HFFc6 (cell line): ENCODE data around the gene SIK3. TPM values are rescaled to one million over a fixed set of nuclear protein-coding genes. Genes with fewer than 3 reads are reported as not detected.

Source experiments
- DNase-seq: peaks from one replicate; pipeline ENCODE4 v3.0.0-alpha.2; 2018
- H3K27ac Mint-ChIP-seq: 2 replicates; pipeline ENCODE4 v1.8.0; 2020; ENCODE audit warnings: mild to moderate bottlenecking, mixed read lengths
- H3K27me3 Mint-ChIP-seq: 2 replicates; pipeline ENCODE4 v1.8.0; 2021; ENCODE audit warnings: mild to moderate bottlenecking, moderate library complexity, mixed read lengths; ENCODE audit not compliant: insufficient read depth
- H3K36me3 Mint-ChIP-seq: 2 replicates; pipeline ENCODE4 v1.8.0; 2021; ENCODE audit warnings: low read depth, mixed read lengths
- H3K4me1 Mint-ChIP-seq: 2 replicates; pipeline ENCODE4 v1.8.0; 2020; ENCODE audit warnings: low read depth, mixed read lengths
- H3K4me3 Mint-ChIP-seq: 2 replicates; pipeline ENCODE4 v1.8.0; 2020; ENCODE audit warnings: mild to moderate bottlenecking, moderate library complexity, mixed read lengths
- H3K9me3 Mint-ChIP-seq: 2 replicates; pipeline ENCODE4 v1.8.0; 2020; ENCODE audit warnings: mild to moderate bottlenecking, mixed read lengths
- total RNA-seq, 6 experiments: library from RNA; stranded (reverse); fragmentation: NEBNext Ultra II Directional; extraction: Animal tissue kit (Norgen Biotek cat#: 25700); gene quantifications; 2 replicates in 1 of 6; 3 replicates in 5 of 6; pipeline ENCODE4 v1.2.3, GENCODE V29; 2021
- TF ChIP-seq, protein P1 (sequence below): fragments of 200-600 bp; sonication (generic); IDR thresholded peaks from 2 replicates; pipeline ENCODE4 v1.5.0; 2021; ENCODE audit warnings: antibody characterized with exemption, mild to moderate bottlenecking

SIK3 gene
- total RNA-seq, 6 experiments from 2014 or later = 15.6 to 23.3 (median 19.9) TPM

DNA sequence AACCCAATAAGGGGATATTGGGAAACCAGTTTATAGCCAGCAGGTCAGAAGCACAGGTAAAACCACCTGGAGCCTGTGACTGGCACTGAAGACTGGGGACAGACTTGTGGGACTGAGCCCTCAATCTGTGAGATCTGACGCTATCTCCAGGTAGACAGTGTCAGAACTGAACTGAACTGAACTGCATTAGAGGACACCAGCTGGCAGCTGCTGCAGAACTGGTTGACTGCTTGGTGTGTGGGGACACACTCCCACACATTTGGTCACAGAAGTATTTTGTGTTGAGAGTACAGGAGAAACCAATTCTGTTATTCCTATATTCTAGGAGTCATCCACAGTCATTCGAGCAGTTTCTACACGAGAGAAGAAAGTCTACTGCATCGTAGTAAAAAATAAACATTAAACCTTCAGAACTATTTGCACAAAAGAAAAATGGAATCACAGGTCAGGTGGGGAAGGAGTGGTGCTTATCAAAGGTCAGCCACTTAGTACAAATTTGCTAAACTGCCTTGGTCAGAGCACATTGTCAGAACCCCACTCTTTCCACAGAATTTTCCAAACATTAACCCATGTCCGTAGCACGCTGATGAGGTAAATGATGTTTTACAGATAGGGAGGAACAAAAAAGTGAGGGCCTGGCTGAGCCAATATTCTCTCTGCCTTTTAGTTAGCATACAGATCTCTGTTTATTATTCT, 77.2 kb downstream of the SIK3 start:
- Mint-ChIP-seq H3K4me3 (no peak overlapping the region), H3K27ac (no peak overlapping the region), H3K9me3 (no peaks in the 10 kb centered on the region), H3K36me3 (peaks cover 15% of the 10 kb centered on the region; the same call in 1 of the 2 replicates), H3K4me1 (peaks cover 34% of the 10 kb centered on the region), H3K27me3 (no peaks in the 10 kb centered on the region; the same call in 1 of the 2 replicates)
- TF ChIP-seq, protein P1, sequence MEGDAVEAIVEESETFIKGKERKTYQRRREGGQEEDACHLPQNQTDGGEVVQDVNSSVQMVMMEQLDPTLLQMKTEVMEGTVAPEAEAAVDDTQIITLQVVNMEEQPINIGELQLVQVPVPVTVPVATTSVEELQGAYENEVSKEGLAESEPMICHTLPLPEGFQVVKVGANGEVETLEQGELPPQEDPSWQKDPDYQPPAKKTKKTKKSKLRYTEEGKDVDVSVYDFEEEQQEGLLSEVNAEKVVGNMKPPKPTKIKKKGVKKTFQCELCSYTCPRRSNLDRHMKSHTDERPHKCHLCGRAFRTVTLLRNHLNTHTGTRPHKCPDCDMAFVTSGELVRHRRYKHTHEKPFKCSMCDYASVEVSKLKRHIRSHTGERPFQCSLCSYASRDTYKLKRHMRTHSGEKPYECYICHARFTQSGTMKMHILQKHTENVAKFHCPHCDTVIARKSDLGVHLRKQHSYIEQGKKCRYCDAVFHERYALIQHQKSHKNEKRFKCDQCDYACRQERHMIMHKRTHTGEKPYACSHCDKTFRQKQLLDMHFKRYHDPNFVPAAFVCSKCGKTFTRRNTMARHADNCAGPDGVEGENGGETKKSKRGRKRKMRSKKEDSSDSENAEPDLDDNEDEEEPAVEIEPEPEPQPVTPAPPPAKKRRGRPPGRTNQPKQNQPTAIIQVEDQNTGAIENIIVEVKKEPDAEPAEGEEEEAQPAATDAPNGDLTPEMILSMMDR = no peak
- no peak for DNase-seq

DNA sequence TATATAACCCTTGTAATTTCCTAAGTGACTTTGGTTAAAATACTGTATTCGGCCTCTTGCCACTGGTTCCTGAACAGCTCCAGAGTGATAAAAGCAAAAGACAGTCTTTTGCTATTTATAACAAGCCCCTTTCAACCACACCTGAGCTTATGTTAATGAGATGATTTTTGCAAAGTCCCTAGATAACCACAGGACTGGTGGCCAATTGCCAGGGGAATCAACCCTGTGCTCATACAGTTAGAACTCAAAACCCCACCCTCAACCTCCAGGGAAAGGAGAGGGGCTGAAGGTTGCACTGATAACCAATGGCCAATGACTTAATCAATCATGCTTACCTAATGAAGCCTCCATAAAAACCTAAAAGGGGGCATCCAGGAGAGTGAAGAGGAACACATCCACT, 77.9 kb downstream of the SIK3 start:
- Mint-ChIP-seq H3K27me3 (no peaks in the 10 kb centered on the region; the same call in 1 of the 2 replicates), H3K27ac (no peak overlapping the region), H3K4me1 (peaks cover 31% of the 10 kb centered on the region), H3K9me3 (no peaks in the 10 kb centered on the region), H3K4me3 (no peak overlapping the region), H3K36me3 (peaks cover 15% of the 10 kb centered on the region; the same call in 1 of the 2 replicates)
- no peak for DNase-seq
- TF ChIP-seq, protein P1 = no peak

DNA sequence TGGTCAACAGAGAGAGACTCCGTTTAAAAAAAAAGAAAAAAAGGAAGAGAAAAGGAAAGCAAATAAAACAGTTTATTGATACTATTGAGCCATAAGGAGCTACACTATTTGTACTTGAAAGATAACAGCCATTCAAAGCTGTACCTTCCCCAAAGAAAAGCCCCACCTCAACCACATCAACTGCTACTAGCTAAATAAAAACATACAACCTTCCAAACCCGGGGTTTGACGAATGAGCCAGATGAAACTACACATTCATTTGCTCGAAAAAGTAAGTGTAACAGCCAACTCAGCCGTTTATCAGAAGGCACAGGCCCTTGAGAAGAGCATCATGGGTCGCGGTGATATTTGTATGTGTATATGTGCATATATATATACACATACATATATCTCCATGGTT, 78.4 kb downstream of the SIK3 start:
- H3K36me3 Mint-ChIP-seq = peaks cover 15% of the 10 kb centered on the region; the same call in 1 of the 2 replicates
- H3K9me3 Mint-ChIP-seq = no peaks in the 10 kb centered on the region
- no peak for DNase-seq
- H3K27ac Mint-ChIP-seq = no peak overlapping the region
- TF ChIP-seq, protein P1 = no peak
- H3K4me3 Mint-ChIP-seq = no peak overlapping the region
- H3K27me3 Mint-ChIP-seq = no peaks in the 10 kb centered on the region; the same call in 1 of the 2 replicates
- peaks cover 27% of the 10 kb centered on the region for H3K4me1 Mint-ChIP-seq

DNA sequence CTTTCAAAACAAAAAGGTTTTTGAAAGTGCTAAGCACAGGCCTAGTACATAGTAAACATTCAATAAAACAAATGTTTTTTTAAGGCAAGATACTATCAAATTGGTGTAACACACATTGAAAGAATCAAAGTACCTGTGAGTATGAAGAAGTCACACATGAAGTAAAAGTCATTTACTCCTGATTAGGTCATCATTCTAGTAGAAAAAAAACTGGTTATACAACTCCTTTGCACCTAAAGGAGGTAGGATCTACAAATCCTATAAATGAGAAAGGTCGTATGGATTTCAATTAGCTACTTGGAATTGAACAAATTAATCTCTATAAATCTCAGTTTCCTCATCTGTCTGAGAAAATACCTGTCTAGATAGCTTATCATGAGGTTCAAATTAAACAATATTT, 80.8 kb downstream of the SIK3 start:
- H3K27ac Mint-ChIP-seq = no peak overlapping the region
- H3K4me1 Mint-ChIP-seq = peaks cover 15% of the 10 kb centered on the region
- H3K9me3 Mint-ChIP-seq = no peaks in the 10 kb centered on the region
- TF ChIP-seq, protein P1 = no peak
- H3K27me3 Mint-ChIP-seq = peaks cover 2% of the 10 kb centered on the region
- DNase-seq = no peak
- H3K36me3 Mint-ChIP-seq = peaks cover 15% of the 10 kb centered on the region; the same call in 1 of the 2 replicates
- H3K4me3 Mint-ChIP-seq = no peak overlapping the region

DNA sequence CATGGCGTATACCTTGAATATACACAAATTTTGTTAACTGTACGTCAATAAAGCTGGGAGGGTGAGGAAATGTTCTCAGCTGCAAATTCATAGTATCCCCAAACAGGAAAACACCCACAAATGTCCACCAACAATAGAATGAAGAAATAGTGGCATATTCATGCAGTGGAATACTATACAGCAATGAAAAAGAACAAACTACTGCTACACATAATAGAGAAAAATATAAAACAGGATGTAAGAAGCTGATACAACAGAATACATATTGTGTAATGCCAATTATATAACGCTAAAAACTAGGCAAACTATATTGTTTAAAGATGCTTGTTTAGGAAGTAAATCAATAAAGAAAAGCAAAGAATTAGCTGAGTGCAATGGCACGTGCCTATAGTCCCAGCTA, 81.5 kb downstream of the SIK3 start:
- Mint-ChIP-seq H3K27ac (no peak overlapping the region), H3K4me3 (no peak overlapping the region), H3K9me3 (no peaks in the 10 kb centered on the region), H3K36me3 (peaks cover 15% of the 10 kb centered on the region; the same call in 1 of the 2 replicates), H3K27me3 (peaks cover 3% of the 10 kb centered on the region), H3K4me1 (peaks cover 19% of the 10 kb centered on the region)
- TF ChIP-seq, protein P1 = no peak
- no peak for DNase-seq
